Measurements from ENCODE around the gene PTPN2. TPM values are rescaled to one million over a fixed set of nuclear protein-coding genes. Genes with fewer than 3 reads are reported as not detected.

Gene PTPN2
- total RNA-seq, 4 donors from 2014 or later = 17.0 to 20.0 (median 17.5) TPM

DNA sequence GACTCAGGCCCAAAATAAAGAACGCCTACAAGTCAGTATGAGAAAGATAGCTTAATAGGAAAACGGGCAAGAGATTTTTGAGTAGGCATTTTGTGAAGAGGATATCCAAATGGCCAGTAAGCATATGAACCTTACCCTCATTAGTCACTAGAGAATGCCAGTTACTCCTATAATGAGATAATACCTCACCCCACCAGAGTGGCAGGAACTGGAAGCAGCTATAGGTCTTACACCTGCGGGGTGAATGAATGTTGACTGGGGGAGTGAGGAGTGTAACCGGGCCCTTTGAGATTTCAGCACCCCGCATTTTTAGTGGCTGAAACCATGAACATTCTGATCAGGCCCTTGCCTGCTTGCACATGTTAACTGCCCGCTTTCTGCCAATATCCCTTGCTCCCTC is 7.5 kb upstream of the PTPN2 start:
- TF ChIP-seq POLR2A (IDR thresholded peaks at IDR 0.05) = no peak
- TF ChIP-seq, protein P1, sequence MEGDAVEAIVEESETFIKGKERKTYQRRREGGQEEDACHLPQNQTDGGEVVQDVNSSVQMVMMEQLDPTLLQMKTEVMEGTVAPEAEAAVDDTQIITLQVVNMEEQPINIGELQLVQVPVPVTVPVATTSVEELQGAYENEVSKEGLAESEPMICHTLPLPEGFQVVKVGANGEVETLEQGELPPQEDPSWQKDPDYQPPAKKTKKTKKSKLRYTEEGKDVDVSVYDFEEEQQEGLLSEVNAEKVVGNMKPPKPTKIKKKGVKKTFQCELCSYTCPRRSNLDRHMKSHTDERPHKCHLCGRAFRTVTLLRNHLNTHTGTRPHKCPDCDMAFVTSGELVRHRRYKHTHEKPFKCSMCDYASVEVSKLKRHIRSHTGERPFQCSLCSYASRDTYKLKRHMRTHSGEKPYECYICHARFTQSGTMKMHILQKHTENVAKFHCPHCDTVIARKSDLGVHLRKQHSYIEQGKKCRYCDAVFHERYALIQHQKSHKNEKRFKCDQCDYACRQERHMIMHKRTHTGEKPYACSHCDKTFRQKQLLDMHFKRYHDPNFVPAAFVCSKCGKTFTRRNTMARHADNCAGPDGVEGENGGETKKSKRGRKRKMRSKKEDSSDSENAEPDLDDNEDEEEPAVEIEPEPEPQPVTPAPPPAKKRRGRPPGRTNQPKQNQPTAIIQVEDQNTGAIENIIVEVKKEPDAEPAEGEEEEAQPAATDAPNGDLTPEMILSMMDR (IDR thresholded peaks at IDR 0.05 in 4 of 5, conservative IDR thresholded peaks at IDR 0.05 in 1 of 5) = no peak
- DNase-seq (no peak), ATAC-seq (no peak)
- Histone ChIP-seq H3K27me3 (peaks cover 0 to 16% (median 8%) of the 10 kb centered on the region in 3 donors), H3K4me1 (no peaks in the 10 kb centered on the region), H3K4me3 (no peak overlapping the region), H3K36me3 (no peaks in the 10 kb centered on the region), H3K27ac (no peak overlapping the region), H3K9me3 (no peaks in the 10 kb centered on the region)
- in situ Hi-C loops (cut with MboI; ENCODE audit: low sequenced_read_pairs in 4 of 4) (no loop called here), intact Hi-C loops (cut with DNase I; ENCODE audit: low total_unique reads) (no loop called here)

DNA sequence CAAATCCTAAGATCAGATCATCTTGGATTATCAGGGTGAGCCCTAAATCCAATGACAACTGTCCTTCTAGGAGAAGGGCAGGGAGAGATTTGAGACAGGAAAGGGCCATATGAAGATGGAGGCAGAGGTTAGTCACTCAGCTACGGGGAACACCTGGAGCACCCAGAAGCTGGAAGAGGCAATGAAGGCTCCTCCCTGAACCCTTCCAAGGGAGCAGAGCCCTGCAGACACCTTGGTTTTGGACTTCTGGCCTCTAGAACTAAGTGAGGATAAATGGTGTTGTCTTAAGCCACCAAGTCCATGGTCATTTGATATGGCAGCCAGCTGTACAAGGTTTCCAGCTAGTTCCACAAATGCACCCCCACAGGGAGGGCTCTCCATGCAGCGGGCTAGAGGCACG is 6.9 kb upstream of the PTPN2 start:
- in situ Hi-C loops (cut with MboI; ENCODE audit: low sequenced_read_pairs in 4 of 4) = no loop called here
- H3K9me3 ChIP-seq = no peaks in the 10 kb centered on the region
- no peak for TF ChIP-seq POLR2A (IDR thresholded peaks at IDR 0.05)
- TF ChIP-seq, protein P1 (IDR thresholded peaks at IDR 0.05 in 4 of 5, conservative IDR thresholded peaks at IDR 0.05 in 1 of 5) = no peak

DNA sequence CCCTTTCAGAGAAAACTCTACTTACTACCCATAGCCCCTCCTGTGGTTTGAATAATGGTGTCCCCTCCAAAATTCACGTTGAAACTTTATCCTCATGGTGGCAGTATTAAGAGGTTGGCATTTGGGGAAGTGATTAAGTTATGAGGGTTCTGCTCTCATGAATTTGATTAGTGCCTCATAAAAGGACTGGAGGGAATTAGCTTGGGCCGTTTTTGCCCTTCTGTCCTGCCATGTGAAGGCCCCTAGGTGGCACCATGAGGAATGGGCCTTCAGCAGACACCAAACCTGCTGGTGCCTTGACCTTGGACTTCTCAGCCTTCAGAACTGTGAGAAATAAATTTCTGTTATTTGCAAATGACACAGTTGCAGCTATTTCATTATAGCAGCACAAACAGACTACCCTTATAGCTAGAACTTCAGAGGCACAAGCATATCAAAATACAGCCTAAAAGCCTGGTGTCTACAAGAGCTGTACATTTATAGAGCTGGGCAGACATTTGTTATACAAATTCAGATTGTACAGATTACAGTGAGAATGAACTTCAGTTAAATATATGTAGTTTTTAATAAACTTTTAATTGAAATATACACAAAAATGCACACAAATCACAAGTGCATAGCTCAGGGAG is 2.6 kb upstream of the PTPN2 start:
- Histone ChIP-seq H3K9me3 (no peaks in the 10 kb centered on the region), H3K4me1 (peaks cover 15 to 20% of the 10 kb centered on the region in 2 donors), H3K27me3 (no peaks in the 10 kb centered on the region), H3K27ac (no peak overlapping the region), H3K4me3 (no peak overlapping the region), H3K36me3 (no peaks in the 10 kb centered on the region)
- TF ChIP-seq, protein P1 (IDR thresholded peaks at IDR 0.05 in 4 of 5, conservative IDR thresholded peaks at IDR 0.05 in 1 of 5) = no peak
- TF ChIP-seq POLR2A (IDR thresholded peaks at IDR 0.05) = no peak
- ATAC-seq (no peak), DNase-seq (no peak)
- intact Hi-C loops (cut with DNase I; ENCODE audit: low total_unique reads) = loop anchor here (10.0 kb wide), 1 partner anchor 182 kb away; the partner anchor contains the start of genes CEP76 and PSMG2
- in situ Hi-C loops (cut with MboI; ENCODE audit: low sequenced_read_pairs in 4 of 4) = loop anchor here in 1 of 4 donors (10.0 kb wide), 1 partner anchor 58 kb away; the partner anchor contains the start of gene SEH1L

More for the DNA sequence above, 6.9 kb upstream of the PTPN2 start:
- no peaks in the 10 kb centered on the region for H3K36me3 ChIP-seq
- H3K27ac ChIP-seq = no peak overlapping the region
- intact Hi-C loops (cut with DNase I; ENCODE audit: low total_unique reads) = no loop called here
- DNase-seq = no peak
- no peaks in the 10 kb centered on the region for H3K4me1 ChIP-seq
- no peak overlapping the region for H3K4me3 ChIP-seq
- H3K27me3 ChIP-seq = peaks cover 0 to 14% (median 8%) of the 10 kb centered on the region in 3 donors
- ATAC-seq = no peak

DNA sequence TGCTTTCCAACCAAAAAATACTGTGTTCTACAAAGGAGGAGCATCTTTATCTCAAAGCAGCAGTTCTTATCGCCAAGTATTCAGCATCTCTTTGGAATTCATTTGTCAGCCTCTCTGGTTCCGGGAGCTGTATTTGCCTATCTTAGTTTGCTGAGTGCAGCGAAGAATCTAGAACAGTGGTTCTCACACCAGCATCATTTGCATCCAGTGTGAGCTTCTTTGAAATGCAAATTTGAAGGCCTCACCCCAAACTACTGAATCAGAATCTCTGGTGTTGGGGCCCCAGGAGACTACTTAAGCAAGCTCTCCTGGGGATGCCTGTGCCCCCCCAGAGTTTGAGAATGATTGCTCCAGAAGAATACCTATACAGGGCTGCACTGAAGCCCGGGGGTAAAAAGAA is 1.5 kb upstream of the PTPN2 start:
- H3K27me3 ChIP-seq = no peaks in the 10 kb centered on the region
- H3K36me3 ChIP-seq = no peaks in the 10 kb centered on the region
- DNase-seq (no peak), ATAC-seq (no peak)
- H3K9me3 ChIP-seq = no peaks in the 10 kb centered on the region
- peaks cover 16 to 20% of the 10 kb centered on the region in 2 donors for H3K4me1 ChIP-seq
- H3K4me3 ChIP-seq = no peak overlapping the region
- TF ChIP-seq, protein P1 (IDR thresholded peaks at IDR 0.05 in 4 of 5, conservative IDR thresholded peaks at IDR 0.05 in 1 of 5) = no peak
- TF ChIP-seq POLR2A (IDR thresholded peaks at IDR 0.05) = no peak
- in situ Hi-C loops (cut with MboI; ENCODE audit: low sequenced_read_pairs in 4 of 4) (loop anchor here in 1 of 4 donors (10.0 kb wide), 1 partner anchor 59 kb away; the partner anchor contains the start of gene SEH1L), intact Hi-C loops (cut with DNase I; ENCODE audit: low total_unique reads) (loop anchor here (10.0 kb wide), 1 partner anchor 181 kb away; the partner anchor contains the start of genes CEP76 and PSMG2)
- no peak overlapping the region for H3K27ac ChIP-seq
